Omental fat pad (tissue), 4 donors: ENCODE data around the gene GDPD1. TPM values are rescaled to one million over a fixed set of nuclear protein-coding genes. Genes with fewer than 3 reads are reported as not detected.
"Not testable (repeated sequence)": the region's sequence is repeated elsewhere in the genome, so short reads cannot be mapped to it uniquely, and the experiment has no call there.

Source experiments
- ATAC-seq: fragments of 150-250 bp; one replicate; pipeline ENCODE4 v1.9.1; 2016; ENCODE audit warnings: mild to moderate bottlenecking, moderate library complexity; ENCODE audit not compliant: low FRiP score
- DNase-seq: peaks from one replicate; pipeline ENCODE4 v3.0.0-alpha.2; 2019; ENCODE audit warnings: low spot score
- total RNA-seq, 4 donors: library from RNA; depleted of rRNA; stranded (reverse); fragments of >200 nt; gene quantifications; one replicate each; pipeline ENCODE4 v1.1.0, GENCODE V29; 2016
- TF ChIP-seq, protein P1 (sequence below), 3 donors: fragments of 450-650 bp; IDR thresholded peaks; one replicate each; pipeline ENCODE4 v1.5.1; 2016 to 2017; ENCODE audit warnings: antibody characterized with exemption in 3 of 3, mild to moderate bottlenecking in 3 of 3, moderate library complexity in 2 of 3

GDPD1 gene
- total RNA-seq, 4 donors from 2014 or later: 0.24 to 3.3 (median 2.6) TPM

DNA sequence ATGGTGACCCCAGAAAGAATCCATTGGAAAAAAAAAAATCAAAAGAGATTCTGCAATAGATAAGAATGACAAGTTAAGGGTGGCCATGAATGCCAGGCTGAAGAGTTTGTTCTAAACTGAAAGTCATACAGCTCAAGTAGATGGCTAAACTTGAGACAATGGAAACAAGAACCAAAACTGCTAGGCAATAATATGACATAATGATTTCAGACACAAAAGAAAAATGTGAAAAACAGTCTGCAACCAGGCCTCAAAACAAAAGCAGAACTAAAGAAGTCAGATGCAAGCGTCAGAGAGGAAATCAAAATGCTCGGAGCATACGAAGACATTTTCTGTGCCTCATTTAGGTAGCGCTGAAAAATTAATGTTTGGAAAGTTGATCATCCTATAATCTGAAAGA is 56.7 kb downstream of the GDPD1 start:
- ATAC-seq: no peak
- TF ChIP-seq, protein P1, sequence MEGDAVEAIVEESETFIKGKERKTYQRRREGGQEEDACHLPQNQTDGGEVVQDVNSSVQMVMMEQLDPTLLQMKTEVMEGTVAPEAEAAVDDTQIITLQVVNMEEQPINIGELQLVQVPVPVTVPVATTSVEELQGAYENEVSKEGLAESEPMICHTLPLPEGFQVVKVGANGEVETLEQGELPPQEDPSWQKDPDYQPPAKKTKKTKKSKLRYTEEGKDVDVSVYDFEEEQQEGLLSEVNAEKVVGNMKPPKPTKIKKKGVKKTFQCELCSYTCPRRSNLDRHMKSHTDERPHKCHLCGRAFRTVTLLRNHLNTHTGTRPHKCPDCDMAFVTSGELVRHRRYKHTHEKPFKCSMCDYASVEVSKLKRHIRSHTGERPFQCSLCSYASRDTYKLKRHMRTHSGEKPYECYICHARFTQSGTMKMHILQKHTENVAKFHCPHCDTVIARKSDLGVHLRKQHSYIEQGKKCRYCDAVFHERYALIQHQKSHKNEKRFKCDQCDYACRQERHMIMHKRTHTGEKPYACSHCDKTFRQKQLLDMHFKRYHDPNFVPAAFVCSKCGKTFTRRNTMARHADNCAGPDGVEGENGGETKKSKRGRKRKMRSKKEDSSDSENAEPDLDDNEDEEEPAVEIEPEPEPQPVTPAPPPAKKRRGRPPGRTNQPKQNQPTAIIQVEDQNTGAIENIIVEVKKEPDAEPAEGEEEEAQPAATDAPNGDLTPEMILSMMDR (IDR thresholded peaks at IDR 0.05): no peak
- DNase-seq: no peak

DNA sequence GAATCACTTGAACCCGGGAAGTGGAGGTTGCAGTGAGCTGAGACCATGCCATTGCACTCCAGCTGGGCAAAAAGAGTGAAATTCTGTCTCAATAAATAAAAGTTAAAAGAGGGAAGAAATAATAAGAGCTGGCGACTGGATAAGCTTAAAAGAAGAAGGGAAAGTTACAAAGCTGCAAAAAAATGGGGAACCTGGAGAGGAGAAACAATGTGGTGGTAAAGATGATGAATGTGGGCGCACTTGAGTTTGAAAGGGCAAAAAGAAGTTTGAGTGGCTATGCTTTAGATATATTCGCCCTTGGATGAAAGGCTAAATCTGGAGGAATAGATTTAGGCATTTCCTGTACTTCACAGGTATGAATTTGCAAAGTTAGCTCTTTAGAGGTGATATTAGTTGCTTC is 58.1 kb downstream of the GDPD1 start:
- DNase-seq (no peak), ATAC-seq (no peak)
- TF ChIP-seq, protein P1 (IDR thresholded peaks at IDR 0.05): no peak

DNA sequence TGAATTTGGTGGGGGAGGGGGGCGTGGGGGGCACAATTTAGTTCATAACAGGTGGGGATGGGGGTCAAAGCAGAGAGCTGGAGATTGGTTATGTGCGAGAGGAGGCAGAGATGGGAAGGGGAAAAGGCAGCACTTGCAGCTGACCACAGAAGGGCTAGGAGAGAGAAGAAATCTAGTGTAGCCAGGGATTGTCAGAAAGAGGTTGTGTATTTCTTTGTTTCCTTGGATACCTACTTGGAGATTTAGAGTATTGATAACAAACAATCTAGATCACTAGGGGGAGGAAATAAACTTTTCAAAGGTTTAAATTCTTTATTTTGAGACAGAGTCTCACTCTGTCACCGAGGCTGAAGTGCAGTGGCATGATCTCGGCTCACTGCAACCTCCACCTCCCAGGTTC is 64.0 kb downstream of the GDPD1 start:
- no peak for ATAC-seq
- no peak for DNase-seq
- TF ChIP-seq, protein P1 (IDR thresholded peaks at IDR 0.05): no peak

DNA sequence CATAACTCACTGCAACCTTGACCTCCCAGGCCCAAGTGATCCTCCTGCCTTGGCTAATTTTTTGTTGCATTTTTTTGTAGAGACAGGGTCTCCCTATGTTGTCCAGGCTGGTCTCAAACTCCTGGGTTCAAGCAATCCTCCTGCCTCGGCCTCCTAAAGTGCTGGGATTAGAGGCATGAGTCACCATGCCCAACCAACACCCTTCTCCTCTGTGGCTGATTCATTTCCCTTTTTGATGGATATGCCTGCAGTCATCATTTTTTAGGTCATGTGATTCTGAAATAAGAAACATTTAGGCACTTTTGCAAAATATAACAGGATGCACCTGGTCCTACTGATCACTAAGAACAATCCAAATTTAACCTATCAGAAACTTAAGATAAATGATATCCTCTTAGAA is 67.1 kb downstream of the GDPD1 start:
- ATAC-seq (no peak), DNase-seq (no peak)
- TF ChIP-seq, protein P1 (IDR thresholded peaks at IDR 0.05): no peak

DNA sequence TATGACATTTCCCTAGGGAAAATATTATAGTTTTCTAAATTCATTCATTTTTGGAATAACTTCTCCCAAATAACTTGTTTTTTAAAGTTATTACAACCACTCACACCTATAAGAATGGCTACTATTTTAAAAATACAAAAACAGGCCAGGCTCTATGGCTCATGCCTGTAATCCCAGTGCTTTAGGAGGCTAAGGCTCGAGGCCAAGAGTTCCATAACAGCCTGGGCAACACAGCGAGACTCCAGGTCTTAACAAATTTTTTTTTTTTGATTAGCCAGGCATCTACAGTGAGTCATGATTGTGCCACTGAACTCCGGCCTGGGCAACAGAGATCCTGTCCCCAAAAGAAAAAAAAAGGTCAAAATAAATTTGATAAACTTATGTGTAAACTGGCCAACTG is 67.6 kb downstream of the GDPD1 start:
- DNase-seq: no peak
- TF ChIP-seq, protein P1 (IDR thresholded peaks at IDR 0.05): no peak
- no peak for ATAC-seq

DNA sequence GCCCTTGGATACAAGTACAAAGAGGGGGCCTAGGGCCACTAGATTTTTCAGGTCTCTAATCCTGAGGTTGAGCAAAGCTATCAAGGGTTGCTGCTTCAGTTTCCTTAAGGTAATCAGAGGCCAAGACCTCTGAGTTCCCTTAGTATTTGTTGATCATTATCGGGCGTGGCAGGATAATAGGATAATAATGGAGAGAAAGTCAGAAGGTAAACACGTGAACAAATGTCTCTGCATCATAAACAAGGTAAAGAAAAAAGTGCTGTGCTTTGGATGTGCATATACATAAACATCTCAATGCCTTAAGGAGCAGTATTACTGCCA is 69.6 kb downstream of the GDPD1 start:
- DNase-seq (no peak), ATAC-seq (no peak)
- TF ChIP-seq, protein P1 (IDR thresholded peaks at IDR 0.05): no peak

DNA sequence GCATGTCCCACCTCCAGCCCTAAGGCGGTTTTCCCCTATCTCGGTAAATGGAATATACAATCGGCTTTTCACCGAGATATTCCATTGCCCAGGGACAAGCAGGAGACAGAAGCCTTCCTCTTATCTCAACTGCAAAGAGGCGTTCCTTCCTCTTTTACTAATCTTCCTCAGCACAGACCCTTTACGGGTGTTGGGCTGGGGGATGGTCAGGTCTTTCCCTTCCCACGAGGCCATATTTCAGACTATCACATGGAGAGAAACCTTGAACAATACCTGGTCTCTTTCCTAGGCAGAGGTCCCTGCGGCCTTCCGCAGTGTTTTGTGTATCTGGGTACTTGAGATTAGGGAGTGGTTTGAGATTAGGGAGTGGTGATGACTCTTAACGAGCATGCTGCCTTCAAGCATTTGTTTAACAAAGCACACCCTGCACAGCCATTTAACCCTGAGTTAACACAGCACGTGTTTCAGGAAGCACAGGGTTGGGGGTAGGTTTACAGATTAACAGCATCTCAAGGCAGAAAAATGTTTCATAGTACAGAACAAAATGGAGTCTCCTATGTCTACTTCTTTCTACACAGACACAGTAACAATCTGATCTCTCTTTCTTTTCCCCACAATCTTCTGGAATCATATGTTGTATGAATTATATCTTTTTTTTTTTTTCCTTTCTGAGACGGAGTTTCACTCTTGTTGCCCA is 70.1 kb downstream of the GDPD1 start:
- ATAC-seq, DNase-seq: not testable (repeated sequence)

DNA sequence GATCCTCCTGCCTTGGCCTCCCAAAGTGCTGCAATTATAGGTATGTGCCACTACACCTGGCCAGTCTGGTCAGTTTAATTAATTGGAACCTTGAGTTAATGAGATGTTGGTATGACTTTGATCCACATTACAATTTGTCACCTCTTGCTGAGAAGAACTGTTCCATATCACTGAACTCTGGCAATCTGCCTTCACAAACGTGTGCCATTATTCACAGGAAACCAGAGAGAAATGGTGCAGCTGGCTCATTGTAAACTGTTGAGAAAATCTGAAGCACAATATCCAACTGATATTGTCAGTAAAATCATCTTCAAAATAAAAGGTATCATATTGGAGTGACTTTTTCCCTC is 71.8 kb downstream of the GDPD1 start:
- no peak for ATAC-seq
- no peak for DNase-seq
- TF ChIP-seq, protein P1 (IDR thresholded peaks at IDR 0.05): no peak
